Kidney epithelial cell (primary cell): ENCODE measurements around the gene PPP4C. TPM values are rescaled to one million over a fixed set of nuclear protein-coding genes. Genes with fewer than 3 reads are reported as not detected.

ENCODE experiments used
- DNase-seq: peaks from one replicate; pipeline ENCODE4 v3.0.0-alpha.2; 2010; ENCODE audit warnings: low read depth
- H3K27me3 ChIP-seq: 2 replicates; pipeline ENCODE4 v1.6.0; 2011; ENCODE audit warnings: low read length; ENCODE audit not compliant: control insufficient read depth, insufficient read depth
- H3K36me3 ChIP-seq: 2 replicates; pipeline ENCODE4 v1.5.1; 2011; ENCODE audit warnings: low read length; ENCODE audit not compliant: control insufficient read depth, insufficient read depth
- H3K4me3 ChIP-seq: 2 replicates; pipeline ENCODE4 v1.5.1; 2011; ENCODE audit warnings: low read depth, mild to moderate bottlenecking, control low read depth, low read length
- CTCF ChIP-seq: IDR thresholded peaks from 2 replicates; pipeline ENCODE4 v1.5.1; 2011; ENCODE audit warnings: mild to moderate bottlenecking, moderate library complexity, low read length, control low read depth, inconsistent platforms; ENCODE audit not compliant: insufficient read depth, poor library complexity, severe bottlenecking
- total RNA-seq: library from RNA; depleted of rRNA; stranded (reverse); fragments of >200 nt; gene quantifications from 2 replicates; pipeline ENCODE4 v1.2.3, GENCODE V29; 2015

Gene PPP4C
- total RNA-seq, 1 donor from 2014 or later = 126 TPM

- H3K36me3 ChIP-seq = no peaks in the 10 kb centered on the region
- no peak for TF ChIP-seq CTCF
- no peaks in the 10 kb centered on the region for H3K27me3 ChIP-seq
- no peak for DNase-seq
- H3K4me3 ChIP-seq = no peak overlapping the region
These were observed 56.8 kb downstream of the PPP4C start for GRCh38 chr16:30132591-30132990.

Other genes with a start within 250 kb of the PPP4C start
- 83.9 and 85.2 TPM in 2 replicates for gene CDIPT, start 212.8 kb upstream of the PPP4C start, total RNA-seq
- 26.2 and 30.4 TPM in 2 replicates for gene SEZ6L2, start 176.4 kb upstream of the PPP4C start, total RNA-seq
- 10.2 and 12.5 TPM in 2 replicates for gene ASPHD1, start 175.5 kb upstream of the PPP4C start, total RNA-seq
- 24.7 and 38.2 TPM in 2 replicates for gene KCTD13, start 149.8 kb upstream of the PPP4C start, total RNA-seq
- gene TMEM219, start 113.9 kb upstream of the PPP4C start, total RNA-seq = 173 and 175 TPM in 2 replicates
- 40.1 and 41.7 TPM in 2 replicates for gene TAOK2, start 102.1 kb upstream of the PPP4C start, total RNA-seq
- gene HIRIP3, start 80.4 kb upstream of the PPP4C start, total RNA-seq = 13.2 and 20.3 TPM in 2 replicates
- gene INO80E, start 79.8 kb upstream of the PPP4C start, total RNA-seq = 43.8 and 114 TPM in 2 replicates
- gene DOC2A, start 65.0 kb upstream of the PPP4C start, total RNA-seq = 0.33 TPM in 1 of 2 replicates, not detected in the other
- not detected in 2 replicates for gene C16orf92, start 52.8 kb upstream of the PPP4C start, total RNA-seq
- not detected in 2 replicates for gene TLCD3B, start 44.7 kb upstream of the PPP4C start, total RNA-seq
- gene ALDOA, start 10.2 kb upstream of the PPP4C start, total RNA-seq = 826 and 1,130 TPM in 2 replicates
- 0.55 and 0.58 TPM in 2 replicates for gene TBX6, start 15.9 kb downstream of the PPP4C start, total RNA-seq
- gene YPEL3, start 20.2 kb downstream of the PPP4C start, total RNA-seq = 25.5 and 32.3 TPM in 2 replicates
- gene GDPD3, start 37.5 kb downstream of the PPP4C start, total RNA-seq = 0.14 and 0.50 TPM in 2 replicates
- gene MAPK3, start 47.2 kb downstream of the PPP4C start, total RNA-seq = 35.9 and 40.8 TPM in 2 replicates
- gene CORO1A, start 107.6 kb downstream of the PPP4C start, total RNA-seq = 9.7 and 10.8 TPM in 2 replicates
- 312 and 512 TPM in 2 replicates for gene BOLA2B, start 117.7 kb downstream of the PPP4C start, total RNA-seq
- 35.0 and 45.4 TPM in 2 replicates for gene SLX1A, start 117.9 kb downstream of the PPP4C start, total RNA-seq
- gene SULT1A3, start 123.3 kb downstream of the PPP4C start, total RNA-seq = 2.2 and 6.3 TPM in 2 replicates
- 0.46 and 0.55 TPM in 2 replicates for gene NPIPB13, start 172.5 kb downstream of the PPP4C start, total RNA-seq